ENCODE data around the gene BIN2. TPM values are rescaled to one million over a fixed set of nuclear protein-coding genes. Genes with fewer than 3 reads are reported as not detected.

BIN2 gene
- total and polyA plus RNA-seq, 9 of the 15 experiments (the other 6 are each of a cell fraction or from before 2014, with no cell fraction given): 0.04 to 0.39 (median 0.25) TPM; not detected in 1

- no peaks in the 10 kb centered on the region for H3K79me2 ChIP-seq (ENCODE audit: control insufficient read depth, insufficient read depth, low read length)
- H2AFZ ChIP-seq (ENCODE audit: low read depth, low read length): no peak overlapping the region
- ATAC-seq (no peak), DNase-seq (ENCODE audit: extremely low read depth in 1 of 4, low spot score in 3 of 4) (no peak), FAIRE-seq (no peak)
- in situ Hi-C loops (cut with MboI) (loop anchor here (5.0 kb wide), 1 partner anchor 76 kb away; no protein-coding TSS in a partner anchor), intact Hi-C loops (cut with micrococcal nuclease) (loop anchor here (5.0 kb wide), 3 partner anchors 36 to 576 kb away; no protein-coding TSS in a partner anchor)
- H3K4me2 ChIP-seq (ENCODE audit: insufficient read depth, low read length): no peak overlapping the region
- no peaks in the 10 kb centered on the region for H4K20me1 ChIP-seq (replicated peaks; ENCODE audit: control insufficient read depth, insufficient read depth, low read length)
- no peak overlapping the region for H3K4me3 ChIP-seq
- WGBS (ENCODE audit: insufficient coverage, low coverage, missing lambda C conversion rate): 96% methylated on average over 2 of the region's 2 CpGs
- peaks cover 10 to 16% of the 10 kb centered on the region in 2 experiments; a peak in 4 of 5 replicates for H3K4me1 ChIP-seq (replicated peaks in 1 of 2; ENCODE audit: control insufficient read depth in 2 of 2, insufficient read depth in 2 of 2, low read length in 2 of 2)
- POLR2A ChIA-PET: interaction anchor here (1.0 kb wide), 1 partner anchor 295 kb away, joined by 4 read pairs; no protein-coding TSS in a partner anchor
- H3K9me3 ChIP-seq (replicated peaks; ENCODE audit: control insufficient read depth, insufficient read depth, low read depth, low read length): no peaks in the 10 kb centered on the region
- no peaks in the 10 kb centered on the region for H3K9me1 ChIP-seq (ENCODE audit: control insufficient read depth, insufficient read depth, low read length)
- H3K36me3 ChIP-seq (ENCODE audit: control insufficient read depth, insufficient read depth, low read length): no peaks in the 10 kb centered on the region
- no peaks in the 10 kb centered on the region for H3K27me3 ChIP-seq (ENCODE audit: control insufficient read depth in 2 of 2, insufficient read depth in 2 of 2, low read length in 2 of 2)
- H3K9ac ChIP-seq (ENCODE audit: insufficient read depth in 1 of 2, low read depth in 2 of 2, low read length in 2 of 2): no peak overlapping the region; a peak in 1 of 4 replicates
- no peak overlapping the region for H3K27ac ChIP-seq (ENCODE audit: extremely low read depth, low read depth, low read length)
- no peak for TF ChIP-seq USF2 (CRISPR knock-in tag; IDR thresholded peaks at IDR 0.05)
- 0 out of 2 replicates have a peak, but pooled peaks have one; percentile 17 for TF ChIP-seq ZFX (CRISPR knock-in tag; IDR thresholded peaks at IDR 0.05)
- 0 out of 2 replicates have a peak, but pooled peaks have one; percentile 26 for TF ChIP-seq ATF6 (CRISPR knock-in tag; IDR thresholded peaks at IDR 0.05)
- no TSS peak for BruUV-seq (replicated peaks)
- CTCF ChIA-PET (ENCODE audit: low intra/inter-chr PET ratio): interaction anchor here (0.7 to 1.2 kb wide), 4 partner anchors 74 to 675 kb away, joined by 3 to 5 read pairs (median 4); no protein-coding TSS in a partner anchor
These were observed 19.2 kb upstream of the BIN2 start for GRCh38 chr12:51343201-51343600.

All from K562 (cell line).